OCI-LY1 (cell line): ENCODE data around the gene VPS26B.

Experiments used
- EZH2 ChIP-seq: fragments of 200-600 bp; sonication (generic), shearing (Covaris generic); IDR thresholded peaks from 2 replicates; pipeline ENCODE4 v1.8.0; 2017; ENCODE audit warnings: borderline replicate concordance, mixed run types, mild to moderate bottlenecking, antibody characterized with exemption, low read length, moderate library complexity, mixed read lengths
- TF ChIP-seq, protein P1 (sequence below): fragments of 200-600 bp; sonication (generic), shearing (Covaris generic); IDR thresholded peaks from 2 replicates; pipeline ENCODE4 v1.5.1; 2017; ENCODE audit warnings: mild to moderate bottlenecking, antibody characterized with exemption, low read length, moderate library complexity, mixed read lengths

DNA sequence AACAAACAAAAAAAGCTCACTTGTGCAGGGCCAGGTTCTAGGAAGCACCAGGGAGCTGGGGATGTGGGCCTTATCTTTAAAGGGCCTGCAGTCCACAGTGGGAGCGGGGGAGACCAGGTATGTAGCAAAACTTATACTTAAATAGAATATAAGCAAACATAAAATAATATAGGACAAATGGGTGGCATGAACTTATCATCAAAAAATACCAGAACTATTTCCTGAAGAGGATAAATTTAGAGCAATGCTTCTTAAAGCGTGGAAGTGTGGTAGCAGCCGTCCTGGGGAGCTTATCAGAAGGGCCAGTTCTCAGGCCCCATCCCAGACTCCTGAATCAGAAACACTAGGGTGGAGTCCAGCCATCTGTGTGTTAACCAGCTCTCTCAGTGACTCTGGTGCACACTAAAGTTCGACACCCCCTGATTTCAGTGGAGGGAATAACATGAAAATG, 9.3 kb downstream of the VPS26B start:
- TF ChIP-seq, protein P1, sequence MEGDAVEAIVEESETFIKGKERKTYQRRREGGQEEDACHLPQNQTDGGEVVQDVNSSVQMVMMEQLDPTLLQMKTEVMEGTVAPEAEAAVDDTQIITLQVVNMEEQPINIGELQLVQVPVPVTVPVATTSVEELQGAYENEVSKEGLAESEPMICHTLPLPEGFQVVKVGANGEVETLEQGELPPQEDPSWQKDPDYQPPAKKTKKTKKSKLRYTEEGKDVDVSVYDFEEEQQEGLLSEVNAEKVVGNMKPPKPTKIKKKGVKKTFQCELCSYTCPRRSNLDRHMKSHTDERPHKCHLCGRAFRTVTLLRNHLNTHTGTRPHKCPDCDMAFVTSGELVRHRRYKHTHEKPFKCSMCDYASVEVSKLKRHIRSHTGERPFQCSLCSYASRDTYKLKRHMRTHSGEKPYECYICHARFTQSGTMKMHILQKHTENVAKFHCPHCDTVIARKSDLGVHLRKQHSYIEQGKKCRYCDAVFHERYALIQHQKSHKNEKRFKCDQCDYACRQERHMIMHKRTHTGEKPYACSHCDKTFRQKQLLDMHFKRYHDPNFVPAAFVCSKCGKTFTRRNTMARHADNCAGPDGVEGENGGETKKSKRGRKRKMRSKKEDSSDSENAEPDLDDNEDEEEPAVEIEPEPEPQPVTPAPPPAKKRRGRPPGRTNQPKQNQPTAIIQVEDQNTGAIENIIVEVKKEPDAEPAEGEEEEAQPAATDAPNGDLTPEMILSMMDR: no peak
- TF ChIP-seq EZH2: no peak
